Stimulated activated CD4-positive, alpha-beta T cell treated with anti-CD3 and anti-CD28 coated beads, TNF-alpha, amount 100 ng/mL, for 48 hours (primary cell): Measurements from ENCODE around the gene MSRB3.
"Not testable (repeated sequence)": the region's sequence is repeated elsewhere in the genome, so short reads cannot be mapped to it uniquely, and the experiment has no call there.

Source experiments
- DNase-seq, 3 donors: peaks; one replicate each; pipeline ENCODE4 v3.0.0-alpha.2; 2020; ENCODE audit warnings: low read depth in 3 of 3

MSRB3 gene

DNA sequence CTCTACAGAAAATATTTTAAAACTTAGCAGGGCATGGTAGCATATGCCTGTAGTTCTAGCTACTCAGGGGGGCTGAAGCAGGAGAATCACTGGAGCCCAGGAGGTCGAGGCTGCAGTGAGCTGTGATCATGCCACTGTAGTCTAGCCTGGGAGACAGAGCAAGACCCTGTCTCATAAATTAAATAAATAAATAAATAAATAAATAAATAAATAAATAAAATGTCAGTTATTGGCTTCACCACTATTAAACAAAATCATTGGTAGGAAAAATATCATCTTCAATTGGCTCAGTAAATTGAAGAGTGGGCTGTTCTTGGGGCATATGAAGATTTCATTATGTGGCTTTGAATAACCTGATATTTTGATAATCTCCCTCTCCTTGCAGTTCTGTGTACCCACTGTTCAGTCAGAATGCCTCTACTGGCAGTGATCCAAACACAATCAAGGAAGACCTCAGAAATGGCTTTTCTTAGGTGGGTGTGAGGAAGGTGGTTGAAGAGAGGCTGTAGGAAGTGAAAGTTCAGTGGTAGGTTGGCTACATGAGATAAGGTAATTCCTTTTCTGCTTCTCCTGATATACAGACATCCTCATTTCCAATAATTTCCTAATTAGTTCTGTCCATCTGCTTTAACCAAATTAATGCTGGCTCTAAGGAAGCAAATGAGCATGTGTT, 175.8 kb downstream of the MSRB3 start:
- no peak for DNase-seq

DNA sequence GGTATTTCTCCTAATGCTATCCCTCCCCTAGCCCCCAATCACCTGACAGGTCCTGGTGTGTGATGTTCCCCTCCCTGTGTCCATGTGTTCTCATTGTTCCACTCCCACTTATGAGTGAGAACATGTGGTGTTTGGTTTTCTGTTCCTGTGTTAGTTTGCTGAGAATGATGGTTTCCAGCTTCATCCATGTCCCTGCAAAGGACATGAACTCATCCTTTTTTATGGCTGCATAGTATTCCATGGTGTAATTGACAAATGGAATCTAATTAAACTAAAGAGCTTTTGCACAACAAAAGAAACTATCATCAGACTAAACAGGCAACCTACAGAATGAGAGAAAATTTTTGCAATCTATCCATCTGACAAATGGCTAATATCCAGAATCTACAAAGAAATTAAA, 178.9 kb downstream of the MSRB3 start:
- DNase-seq: not testable (repeated sequence)

DNA sequence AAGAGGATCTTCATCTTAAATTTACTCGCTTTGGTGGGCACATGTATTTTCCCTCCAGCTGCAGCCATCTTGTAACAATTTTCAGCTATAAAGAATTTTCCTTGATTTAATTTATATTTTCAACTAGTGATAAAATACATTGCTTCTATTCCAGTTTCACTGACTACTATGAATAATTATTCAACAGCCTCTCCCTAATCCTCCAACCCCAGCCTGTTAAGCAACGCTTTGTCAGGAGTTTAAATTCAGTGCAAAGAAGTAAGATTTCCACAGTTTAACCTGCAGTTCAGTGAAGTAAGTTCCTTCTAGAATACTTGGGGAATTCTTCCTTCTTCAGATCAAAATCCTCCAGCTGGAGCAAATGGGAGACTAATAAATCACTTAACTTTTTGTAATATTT, 180.2 kb downstream of the MSRB3 start:
- DNase-seq: no peak

DNA sequence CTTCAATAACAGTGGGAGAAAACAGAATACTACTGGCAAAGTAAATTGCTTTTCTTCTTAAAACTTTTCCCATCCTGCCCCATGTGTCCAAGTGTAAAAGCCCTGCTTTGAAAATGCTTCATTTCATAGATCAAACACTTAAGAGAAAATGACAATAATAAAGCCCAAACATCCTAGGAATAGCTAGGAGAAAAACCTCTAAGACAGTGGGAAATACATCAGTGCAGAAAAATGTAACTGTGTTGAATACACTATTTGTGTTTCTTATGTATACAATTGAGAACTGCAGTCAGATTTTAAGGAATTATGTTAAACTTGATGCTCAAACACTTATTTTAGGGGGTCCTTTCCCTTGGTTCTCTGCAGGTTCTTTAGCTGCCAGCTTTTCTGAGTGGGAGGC, 181.1 kb downstream of the MSRB3 start:
- no peak for DNase-seq

DNA sequence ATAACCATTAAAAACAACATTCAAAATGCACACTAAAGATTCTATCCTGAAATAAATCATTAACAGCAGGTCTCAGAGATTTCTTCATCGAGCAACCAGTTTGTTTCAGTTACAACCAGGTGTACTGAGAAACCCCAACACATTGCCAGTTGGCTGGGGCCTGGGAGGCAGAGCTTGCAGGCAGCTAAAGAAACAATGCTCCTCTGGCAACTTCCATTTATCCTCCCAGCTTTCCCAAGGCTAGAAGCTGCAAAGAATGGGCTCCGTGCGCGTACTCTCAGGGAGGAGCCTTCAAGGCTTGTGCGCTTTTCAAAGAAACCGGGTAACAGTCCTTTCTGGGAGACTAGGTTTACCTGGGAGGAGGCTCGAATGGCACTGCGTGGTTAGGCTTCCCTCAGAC, 181.6 kb downstream of the MSRB3 start:
- no peak for DNase-seq

DNA sequence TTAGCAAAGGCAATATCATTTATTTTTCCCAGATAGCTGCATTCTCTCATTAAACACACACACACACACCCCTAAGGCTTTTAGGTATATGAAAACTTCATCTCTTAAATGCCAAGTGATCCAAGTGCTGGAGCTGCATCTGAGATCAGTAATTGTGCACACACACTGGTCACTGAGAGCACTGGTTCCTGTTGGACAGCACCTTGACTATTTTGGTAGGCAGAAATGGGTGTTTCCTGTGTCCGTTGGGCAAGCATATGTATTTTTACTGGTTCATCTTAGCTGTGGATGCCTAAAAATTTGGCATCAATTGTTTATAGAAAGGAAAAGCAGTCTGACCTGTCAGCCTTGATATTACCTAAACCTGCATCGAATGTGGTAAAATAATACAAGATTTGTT, 182.5 kb downstream of the MSRB3 start:
- no peak for DNase-seq

DNA sequence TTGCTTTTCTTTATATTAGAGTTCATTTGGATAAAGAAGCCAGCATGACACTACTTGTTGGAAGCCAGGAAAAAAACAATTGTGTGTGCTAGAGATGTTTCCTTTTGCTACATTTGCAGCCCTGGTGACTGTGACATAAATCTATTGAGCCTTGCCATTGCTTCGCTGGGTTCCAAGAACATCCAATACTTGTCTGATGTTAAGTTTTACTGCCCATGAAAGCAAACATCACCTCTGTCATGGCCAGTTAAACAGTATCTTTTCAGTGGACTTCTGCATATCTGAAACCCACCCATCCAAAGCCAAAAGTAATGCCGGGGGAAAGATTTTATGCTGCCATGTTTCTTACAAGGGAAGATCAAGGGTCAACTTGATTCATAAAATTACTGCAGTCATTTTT, 184.0 kb downstream of the MSRB3 start:
- no peak for DNase-seq

DNA sequence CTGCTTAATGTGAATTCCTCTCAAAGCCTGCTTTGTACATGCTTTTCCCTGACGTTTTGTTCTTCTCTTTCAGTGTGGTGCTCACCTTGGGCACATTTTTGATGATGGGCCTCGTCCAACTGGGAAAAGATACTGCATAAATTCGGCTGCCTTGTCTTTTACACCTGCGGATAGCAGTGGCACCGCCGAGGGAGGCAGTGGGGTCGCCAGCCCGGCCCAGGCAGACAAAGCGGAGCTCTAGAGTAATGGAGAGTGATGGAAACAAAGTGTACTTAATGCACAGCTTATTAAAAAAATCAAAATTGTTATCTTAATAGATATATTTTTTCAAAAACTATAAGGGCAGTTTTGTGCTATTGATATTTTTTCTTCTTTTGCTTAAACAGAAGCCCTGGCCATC, 184.6 kb downstream of the MSRB3 start:
- DNase-seq: no peak

DNA sequence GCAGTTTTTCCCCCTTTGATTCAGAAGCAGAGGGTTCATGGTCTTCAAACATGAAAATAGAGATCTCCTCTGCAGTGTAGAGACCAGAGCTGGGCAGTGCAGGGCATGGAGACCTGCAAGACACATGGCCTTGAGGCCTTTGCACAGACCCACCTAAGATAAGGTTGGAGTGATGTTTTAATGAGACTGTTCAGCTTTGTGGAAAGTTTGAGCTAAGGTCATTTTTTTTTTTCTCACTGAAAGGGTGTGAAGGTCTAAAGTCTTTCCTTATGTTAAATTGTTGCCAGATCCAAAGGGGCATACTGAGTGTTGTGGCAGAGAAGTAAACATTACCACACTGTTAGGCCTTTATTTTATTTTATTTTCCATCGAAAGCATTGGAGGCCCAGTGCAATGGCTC, 185.1 kb downstream of the MSRB3 start:
- no peak for DNase-seq

DNA sequence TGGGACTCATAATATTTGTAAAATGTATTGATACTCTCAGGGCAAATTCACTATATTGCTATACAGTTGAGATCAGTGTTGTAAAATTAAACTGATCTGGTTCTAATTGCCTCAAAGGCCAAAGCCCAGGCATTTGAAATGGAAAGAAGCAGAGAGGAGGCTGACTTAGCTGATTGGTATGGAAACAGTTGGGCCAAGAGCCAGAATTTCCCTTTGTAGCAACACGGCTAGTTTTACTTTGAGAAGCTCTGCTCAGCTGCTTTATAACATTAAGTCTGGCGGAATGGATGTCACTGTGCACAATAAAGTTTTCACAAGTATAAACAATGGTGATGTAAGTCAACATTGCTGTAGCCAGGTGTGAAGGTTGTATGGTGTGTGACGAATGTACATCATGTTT, 186.4 kb downstream of the MSRB3 start:
- DNase-seq: no peak

DNA sequence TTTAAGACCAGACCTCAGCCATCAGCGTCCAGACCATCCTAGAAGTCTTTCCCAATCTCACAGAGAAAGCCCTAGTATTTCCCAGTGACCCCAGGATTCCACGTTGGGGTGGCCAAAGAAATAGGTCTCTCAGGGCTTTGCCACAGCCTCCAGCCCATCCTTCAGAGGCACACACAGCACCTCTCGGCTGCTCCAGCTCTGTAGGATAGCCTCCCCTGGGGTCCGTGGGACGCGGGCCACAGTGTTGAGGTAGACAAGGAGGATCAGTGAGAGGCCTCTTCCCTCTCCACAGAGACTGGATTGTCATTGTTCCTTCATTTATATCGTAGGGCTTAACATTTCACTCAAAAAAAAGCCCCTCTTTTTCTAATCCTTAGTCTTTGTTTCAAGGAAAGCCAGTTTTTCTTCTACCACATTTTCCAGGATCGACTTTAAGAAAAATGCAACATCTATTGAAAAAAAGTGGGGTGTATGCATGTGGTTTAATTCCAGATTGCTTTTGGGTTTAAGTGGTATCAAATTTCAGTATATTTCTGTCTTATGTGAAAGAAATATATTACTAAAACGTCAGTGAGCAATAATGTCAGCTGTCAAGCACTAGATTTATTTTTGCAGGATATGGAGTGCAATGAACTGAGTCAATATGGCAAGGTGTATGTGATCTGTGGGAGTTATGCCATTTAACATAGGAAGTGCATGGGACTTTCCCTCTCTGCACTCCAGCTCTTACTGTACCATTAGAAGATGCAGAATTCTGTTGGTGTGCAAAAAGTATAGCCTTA, 187.5 kb downstream of the MSRB3 start:
- DNase-seq: no peak

DNA sequence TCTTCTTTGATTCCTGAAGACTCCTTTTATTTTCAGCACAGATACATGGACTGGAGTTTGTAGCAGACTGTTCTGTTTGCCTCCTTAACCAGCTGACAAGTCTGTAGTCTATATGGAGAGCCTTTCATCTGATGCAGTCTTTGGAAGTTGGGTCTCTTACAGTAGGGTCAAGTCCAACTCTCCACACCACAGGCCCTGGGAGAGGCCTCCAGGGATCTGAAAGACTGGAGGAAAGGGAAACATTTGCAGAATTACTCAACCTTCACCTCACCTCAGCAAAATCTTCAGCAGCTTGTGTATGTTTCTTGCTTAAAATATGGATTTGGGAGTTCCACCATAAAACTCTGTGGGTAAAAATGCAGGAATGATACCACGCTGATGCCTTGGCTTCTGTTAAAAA, 188.4 kb downstream of the MSRB3 start:
- DNase-seq: no peak

DNA sequence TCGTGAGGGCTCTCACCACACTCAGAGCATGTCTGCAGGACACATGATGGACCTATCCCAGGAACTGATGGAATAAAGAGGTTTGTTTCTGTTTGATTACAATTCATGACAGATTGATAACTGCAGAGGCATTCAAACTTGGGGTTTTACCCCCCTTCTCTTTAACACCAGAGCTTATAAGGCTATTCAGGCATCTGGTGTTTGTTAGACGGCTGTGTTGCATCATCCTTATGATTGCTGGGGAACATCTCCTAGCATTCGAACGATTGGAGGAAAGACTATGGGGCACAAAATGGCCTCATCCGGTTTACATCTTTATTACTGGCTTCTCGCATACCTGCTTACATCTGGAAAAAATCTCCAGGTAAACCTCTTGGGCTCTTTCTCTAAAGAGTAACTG, 191.8 kb downstream of the MSRB3 start:
- no peak for DNase-seq

DNA sequence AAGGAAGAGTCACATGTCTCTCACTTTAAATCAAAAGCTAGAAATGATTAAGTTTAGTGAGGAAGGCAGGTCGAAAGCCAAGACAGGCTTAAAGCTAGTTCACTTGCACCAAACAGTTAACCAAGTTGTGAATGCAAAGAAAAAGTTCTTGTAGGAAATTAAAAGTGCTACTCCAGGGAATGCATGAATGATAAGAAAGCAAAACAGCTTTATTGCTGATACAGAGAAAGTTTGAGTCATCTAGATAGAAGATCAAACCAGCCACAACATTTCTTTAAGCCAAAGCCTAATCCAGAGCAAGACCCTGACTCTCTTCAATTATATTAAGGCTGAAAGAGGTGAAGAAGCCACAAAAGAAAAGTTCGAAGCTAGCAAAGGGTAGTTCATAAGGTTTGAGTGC, 193.6 kb downstream of the MSRB3 start:
- no peak for DNase-seq

DNA sequence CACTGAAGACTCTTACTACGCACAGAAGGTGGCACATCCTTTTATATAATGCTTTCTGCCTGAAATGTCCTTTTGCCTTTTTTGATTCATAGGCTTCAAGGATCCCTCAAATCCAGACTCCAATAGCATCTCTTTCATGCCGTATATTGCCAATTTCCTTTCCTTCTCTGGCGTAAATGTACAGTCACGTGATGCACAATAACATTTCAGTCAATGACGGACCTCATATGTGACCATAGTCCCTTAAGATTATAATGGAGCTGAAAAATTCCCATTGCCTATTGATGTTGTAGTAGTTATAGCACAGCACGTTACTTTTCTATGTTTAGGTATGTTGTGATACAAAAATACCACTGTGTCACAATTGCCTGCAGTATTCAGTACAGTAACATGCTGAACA, 196.3 kb downstream of the MSRB3 start:
- no peak for DNase-seq

DNA sequence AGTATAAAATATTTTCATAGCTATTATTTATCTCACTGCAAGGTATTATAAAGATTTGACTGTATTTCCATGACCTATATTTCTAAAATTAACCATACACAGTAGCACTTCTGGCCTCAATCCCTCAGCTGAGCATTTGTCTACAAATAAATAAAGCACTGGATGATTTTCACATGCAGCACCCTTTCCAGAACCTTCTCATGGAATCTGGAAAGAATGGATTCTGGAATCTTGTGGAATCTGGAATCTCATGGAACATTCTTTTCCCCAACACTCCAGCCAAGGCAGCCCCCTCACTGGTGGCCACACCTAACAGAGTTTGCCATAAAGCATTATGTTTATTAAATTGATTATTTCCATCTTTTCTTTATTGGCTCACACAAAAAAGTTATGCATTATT, 199.2 kb downstream of the MSRB3 start:
- no peak for DNase-seq

DNA sequence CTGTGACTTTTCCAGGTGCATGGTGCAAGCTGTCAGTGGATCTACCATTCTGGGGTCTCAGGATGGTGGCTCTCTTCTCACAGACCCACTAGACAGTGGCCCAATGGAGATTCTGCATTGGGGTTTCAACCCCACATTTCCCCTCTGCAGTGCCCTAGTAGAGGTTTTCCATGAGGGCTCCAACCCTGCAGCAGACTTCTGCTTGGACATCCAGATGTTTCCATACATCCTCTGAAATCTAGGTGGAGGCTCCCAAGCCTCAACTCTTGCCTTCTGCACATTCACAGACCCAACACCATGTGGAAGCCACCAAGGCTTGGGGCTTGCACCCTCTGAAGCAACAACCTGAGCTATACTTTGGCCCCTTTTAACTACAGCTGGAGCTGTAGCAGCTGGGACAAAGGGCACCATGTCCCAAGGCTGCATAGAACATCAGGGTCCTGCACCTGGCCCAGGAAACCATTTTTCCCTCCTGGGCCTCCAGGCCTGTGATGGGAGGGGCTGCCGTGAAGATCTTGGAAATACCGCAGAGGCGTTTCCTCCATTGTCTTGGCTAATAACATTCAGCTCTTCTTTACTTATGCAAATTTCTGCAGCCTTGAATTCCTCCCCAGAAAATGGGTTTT, 205.5 kb downstream of the MSRB3 start:
- not testable (repeated sequence) for DNase-seq

DNA sequence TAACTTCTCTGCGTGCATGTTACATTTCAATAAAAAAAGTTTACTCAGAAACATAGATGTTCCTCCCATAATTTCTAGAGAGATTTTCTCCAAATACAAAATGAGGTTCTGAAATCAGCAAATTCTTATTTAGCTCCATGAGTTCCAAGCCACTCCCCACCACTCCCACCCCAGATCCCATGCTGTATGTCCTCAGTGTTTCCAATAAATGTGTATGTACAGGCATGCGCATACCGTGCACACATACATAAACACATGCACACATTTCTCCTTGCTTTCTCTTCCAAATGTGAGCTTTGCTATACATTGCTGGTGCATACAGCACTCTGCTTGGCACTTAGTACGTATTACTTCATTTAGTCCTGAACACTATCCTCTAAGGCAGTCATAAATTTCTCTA, 209.7 kb downstream of the MSRB3 start:
- no peak for DNase-seq

DNA sequence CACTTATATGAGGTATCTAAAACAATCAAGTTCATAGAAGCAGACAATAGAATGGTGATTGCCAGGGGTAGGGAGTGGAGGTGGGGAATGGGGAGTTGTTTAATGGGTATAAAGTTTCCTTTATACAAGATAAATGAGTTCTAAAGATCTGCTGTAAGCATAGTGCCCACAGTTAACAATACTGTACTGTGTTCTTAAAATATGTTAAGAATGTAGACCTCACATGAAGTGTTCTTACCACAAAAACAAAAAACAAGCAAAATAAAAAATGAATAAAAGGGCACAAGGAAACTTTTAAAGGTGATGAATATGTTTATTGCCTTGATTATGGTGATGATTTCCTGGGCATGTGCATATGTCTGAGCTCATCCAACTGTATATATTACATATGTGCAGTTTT, 211.8 kb downstream of the MSRB3 start:
- DNase-seq: no peak

DNA sequence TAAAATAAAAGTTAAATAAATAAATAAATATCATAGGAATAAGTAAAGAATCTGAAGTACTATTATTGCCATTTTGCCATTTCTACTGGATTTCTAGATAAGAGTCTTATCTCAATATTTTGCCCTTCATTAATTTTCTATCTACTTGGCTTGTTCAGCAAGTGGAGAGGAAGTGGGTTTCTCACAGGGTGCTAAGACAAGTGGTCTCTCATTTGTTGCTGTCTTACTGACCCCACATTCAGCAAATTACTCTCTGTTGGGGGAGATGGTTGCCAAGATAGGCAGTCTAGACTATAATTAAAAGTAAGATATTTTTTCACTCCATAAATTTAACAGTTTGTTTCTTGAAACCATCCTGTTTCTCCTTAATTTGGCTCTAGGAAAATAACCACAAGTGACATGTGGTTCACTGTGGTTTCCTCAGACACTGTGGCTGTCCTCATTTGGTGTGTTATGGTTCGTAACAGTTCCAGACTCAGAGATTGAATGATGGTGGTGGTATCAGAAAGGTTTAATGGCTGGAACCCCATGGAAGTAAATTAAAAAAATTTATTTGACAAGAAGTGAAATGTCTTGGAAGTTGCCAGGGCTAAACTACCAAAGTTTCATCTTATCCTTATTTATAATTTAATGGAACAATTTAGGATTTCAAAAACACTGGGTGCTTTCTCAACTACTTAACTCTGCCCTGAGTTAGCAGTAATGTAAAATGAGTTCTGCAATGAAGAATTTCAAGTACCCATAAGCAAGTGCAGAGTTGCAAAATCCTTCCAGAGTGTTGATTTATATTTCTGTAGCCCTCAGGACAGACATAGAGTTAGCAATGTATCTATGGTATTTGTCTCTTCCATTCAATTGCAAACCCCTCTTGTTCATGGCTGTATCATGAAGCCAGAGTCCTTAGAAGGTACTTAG, 214.8 kb downstream of the MSRB3 start:
- no peak for DNase-seq

DNA sequence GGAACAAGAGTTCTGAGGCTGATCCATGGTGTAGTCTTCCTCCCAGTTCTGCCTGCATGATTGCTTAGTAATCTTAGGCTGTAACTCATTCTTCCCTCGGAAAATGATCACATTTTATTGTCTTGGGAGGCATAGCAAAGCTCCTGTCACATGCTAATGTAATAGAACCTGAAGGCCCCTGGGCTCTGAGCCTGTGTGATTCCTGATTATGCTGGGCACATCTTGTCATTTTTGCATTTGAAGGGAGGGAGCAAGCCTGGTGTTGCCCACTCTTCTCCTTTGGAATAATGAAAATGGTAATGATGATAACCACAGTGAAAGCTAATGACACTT, 215.4 kb downstream of the MSRB3 start:
- DNase-seq: no peak

DNA sequence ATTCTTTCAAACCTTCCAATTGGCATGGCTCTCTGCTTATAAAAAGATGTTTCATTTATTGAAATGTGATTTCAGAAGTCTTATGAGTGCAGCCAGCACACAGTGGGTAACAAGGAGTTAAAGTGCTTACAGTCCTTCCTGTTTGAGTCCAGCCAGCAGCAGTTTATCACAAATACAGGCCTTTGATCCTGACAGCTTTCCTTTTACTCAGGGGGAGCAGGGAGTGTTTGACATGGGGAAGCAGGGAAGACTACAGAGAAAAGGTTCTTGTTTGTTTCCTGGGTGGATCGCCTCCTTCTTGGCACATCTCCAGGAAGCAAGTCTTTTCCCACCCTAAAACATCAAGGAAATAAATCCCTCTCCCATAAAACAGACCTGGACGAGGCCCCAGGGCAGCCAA, 216.1 kb downstream of the MSRB3 start:
- no peak for DNase-seq
